B cell (primary cell): ENCODE results near the gene NPM3. TPM values are rescaled to one million over a fixed set of nuclear protein-coding genes. Genes with fewer than 3 reads are reported as not detected.
"Not testable (repeated sequence)": the region's sequence is repeated elsewhere in the genome, so short reads cannot be mapped to it uniquely, and the experiment has no call there.

Source experiments
- ATAC-seq: fragments of 200-7000 bp; cut with Tn5 transposase; one replicate; pipeline ENCODE4 v1.10.0; 2021; ENCODE audit warnings: low read depth, mild to moderate bottlenecking, moderate number of reproducible peaks, moderate library complexity
- CTCF ChIA-PET: fragments of 350-600 bp; sonication (Branson Sonifier 250); formaldehyde crosslinking; loops from one replicate; lab custom pipeline; 2021; ENCODE audit warnings: antibody characterized with exemption, inconsistent platforms; lab: Charles Lee
- POLR2A ChIA-PET: fragments of 350-600 bp; sonication (Branson Sonifier 250); formaldehyde crosslinking; loops from one replicate; lab custom pipeline; 2021; ENCODE audit warnings: antibody characterized with exemption; lab: Charles Lee
- DNase-seq: peaks from one replicate; pipeline ENCODE4 v3.0.0; 2013
- H2AFZ ChIP-seq: 2 replicates; pipeline ENCODE4 v1.6.1; 2012; ENCODE audit warnings: mild to moderate bottlenecking, low read depth, low read length; ENCODE audit not compliant: insufficient read depth, poor library complexity, severe bottlenecking
- H3K27ac ChIP-seq, 2 donors: 1 replicate in 1 of 2; 2 replicates in 1 of 2; pipeline ENCODE4 v1.5.1; 2012 to 2013; ENCODE audit warnings: low read length in 2 of 2, mild to moderate bottlenecking in 2 of 2, moderate library complexity in 1 of 2
- H3K27me3 ChIP-seq, 4 experiments: fragments of 200-600 bp in 1 of 4; sonication (generic) in 1 of 4; replicated peaks in 1 of 4; 1 replicate in 2 of 4; 2 replicates in 2 of 4; pipeline versions ENCODE4 v1.6.1 to v1.7.0; 2013 to 2016; ENCODE audit warnings: low read length in 3 of 4, mild to moderate bottlenecking in 2 of 4, mixed read lengths in 1 of 4, moderate library complexity in 1 of 4; ENCODE audit not compliant: insufficient read depth in 4 of 4, control insufficient read depth in 3 of 4; ENCODE audit errors: control extremely low read depth in 1 of 4
- H3K36me3 ChIP-seq, 2 experiments: replicated peaks in 1 of 2; 1 replicate in 1 of 2; 2 replicates in 1 of 2; pipeline versions ENCODE4 v1.6.1 to v1.7.1; 2013; ENCODE audit warnings: low read length in 1 of 2; ENCODE audit not compliant: insufficient read depth in 2 of 2, control insufficient read depth in 1 of 2; ENCODE audit errors: control extremely low read depth in 1 of 2, extremely low read depth in 1 of 2
- H3K4me1 ChIP-seq, 2 donors: fragments of 200-600 bp in 1 of 2; sonication (generic) in 1 of 2; 1 replicate in 1 of 2; 2 replicates in 1 of 2; pipeline versions ENCODE4 v1.5.1 to v1.6.1; 2013 to 2017; ENCODE audit warnings: low read length in 2 of 2; ENCODE audit not compliant: control insufficient read depth in 2 of 2, insufficient read depth in 2 of 2
- H3K4me2 ChIP-seq: replicated peaks from 2 replicates; pipeline ENCODE3; 2012; ENCODE audit warnings: mild to moderate bottlenecking, low read depth, low read length; ENCODE audit not compliant: poor library complexity, severe bottlenecking
- H3K4me3 ChIP-seq, 5 experiments: fragments of 200-600 bp in 1 of 5; sonication (generic) in 1 of 5; 1 replicate in 3 of 5; 2 replicates in 2 of 5; pipeline versions ENCODE4 v1.5.1 to v1.7.0; 2011 to 2016; ENCODE audit warnings: low read length in 4 of 5, mild to moderate bottlenecking in 4 of 5, low read depth in 2 of 5, control low read depth in 1 of 5, moderate library complexity in 1 of 5; ENCODE audit not compliant: insufficient read depth in 1 of 5; ENCODE audit errors: control extremely low read depth in 1 of 5, extremely low read depth in 1 of 5
- H3K79me2 ChIP-seq: fragments of 200-600 bp; sonication (generic); one replicate; pipeline ENCODE4 v1.6.0; 2016; ENCODE audit warnings: low read length; ENCODE audit not compliant: control insufficient read depth, insufficient read depth
- H3K9ac ChIP-seq: fragments of 200-600 bp; sonication (generic); 2 replicates; pipeline ENCODE4 v1.6.1; 2017; ENCODE audit warnings: mild to moderate bottlenecking, low read length, moderate library complexity
- H3K9me3 ChIP-seq, 3 donors: one replicate each; pipeline versions ENCODE4 v1.6.1 to v1.7.1; 2013; ENCODE audit warnings: low read length in 2 of 3; ENCODE audit not compliant: control insufficient read depth in 2 of 3, insufficient read depth in 1 of 3; ENCODE audit errors: control extremely low read depth in 1 of 3
- H4K20me1 ChIP-seq: 2 replicates; pipeline ENCODE4 v1.6.0; 2012; ENCODE audit warnings: mild to moderate bottlenecking, low read length; ENCODE audit not compliant: insufficient read depth, control insufficient read depth, poor library complexity, severe bottlenecking
- H3K27ac Mint-ChIP-seq: one replicate; pipeline ENCODE4 v1.8.0; 2021; ENCODE audit warnings: mixed read lengths
- H3K27me3 Mint-ChIP-seq: one replicate; pipeline ENCODE4 v1.8.0; 2021; ENCODE audit warnings: mixed read lengths
- H3K4me1 Mint-ChIP-seq: one replicate; pipeline ENCODE4 v1.8.0; 2021; ENCODE audit warnings: mixed read lengths
- H3K4me3 Mint-ChIP-seq: one replicate; pipeline ENCODE4 v1.8.0; 2021; ENCODE audit warnings: mixed read lengths
- H3K9me3 Mint-ChIP-seq: one replicate; pipeline ENCODE4 v1.8.0; 2022; ENCODE audit warnings: mixed read lengths; ENCODE audit not compliant: insufficient read depth
- EZH2 ChIP-seq: IDR thresholded peaks from 2 replicates; pipeline ENCODE4 v1.6.1; 2012; ENCODE audit warnings: borderline replicate concordance, low read depth, mild to moderate bottlenecking, moderate library complexity, low read length; ENCODE audit not compliant: insufficient read depth, poor library complexity, severe bottlenecking
- WGBS: methylation state at CpG from one replicate; pipeline ENCODE4 v1.1.5; 2013; ENCODE audit warnings: missing lambda C conversion rate; ENCODE audit not compliant: insufficient coverage; 5-methylcytosine and 5-hydroxymethylcytosine counted together
- intact Hi-C: fragments of 100-400 bp; cut with micrococcal nuclease; formaldehyde crosslinking; loops from one replicate; pipeline ENCODE4 v1.10.0; 2022
- polyA plus RNA-seq: library from polyadenylated mRNA; depleted of rRNA; stranded (reverse); fragments of >200 nt; gene quantifications from 2 replicates; pipeline ENCODE4 v1.2.3, GENCODE V29; 2012
- total RNA-seq, 2 donors: library from RNA; stranded (reverse); fragments of 120-200 nt in 1 of 2; gene quantifications; 1 replicate in 1 of 2; 2 replicates in 1 of 2; pipeline versions ENCODE4 v1.2.3 to v1.2.4, GENCODE V29; 2013 to 2022
- TF ChIP-seq, protein P1 (sequence below): fragments of 200-600 bp; IDR thresholded peaks from one replicate; pipeline ENCODE4 v1.8.0; 2022; ENCODE audit warnings: antibody characterized with exemption, mild to moderate bottlenecking

NPM3 gene
- total and polyA plus RNA-seq, 2 donors (not counting 1 experiment from before 2014, with no cell fraction given): 7.7 to 13.5 TPM

DNA sequence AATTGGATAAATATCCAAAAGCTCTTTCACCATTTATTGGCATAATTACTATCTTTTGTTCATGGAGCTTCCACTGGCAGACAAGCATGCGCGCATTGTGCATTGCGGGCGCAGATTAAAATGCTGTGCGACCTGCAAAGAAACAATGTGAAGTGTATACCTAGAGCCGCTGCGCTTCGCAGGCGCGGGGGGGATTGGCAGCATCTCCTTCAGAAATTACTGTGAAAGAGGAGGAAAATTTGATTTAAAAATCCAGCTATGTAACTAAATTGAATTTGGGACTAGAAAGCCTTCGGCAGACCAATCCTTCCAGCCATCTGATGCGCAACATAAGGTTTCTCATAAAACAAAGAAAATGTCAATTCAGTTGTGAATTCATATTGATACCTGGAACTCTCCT, 10.3 kb upstream of the NPM3 start:
- CTCF ChIA-PET: interaction anchor here (0.6 kb wide), 1 partner anchor 10 kb away, joined by 3 read pairs; no protein-coding TSS in a partner anchor
- Histone ChIP-seq H3K9ac (no peak overlapping the region), H4K20me1 (peaks cover 83% of the 10 kb centered on the region), H3K36me3 (peaks cover 5 to 84% of the 10 kb centered on the region in 2 experiments), H3K4me3 (no peak overlapping the region), H3K4me1 (no peaks in the 10 kb centered on the region), H3K79me2 (peaks cover 33% of the 10 kb centered on the region), H3K27me3 (no peaks in the 10 kb centered on the region), H2AFZ (no peak overlapping the region), H3K9me3 (no peaks in the 10 kb centered on the region), H3K27ac (no peak overlapping the region), H3K4me2 (no peak overlapping the region)
- POLR2A ChIA-PET: interaction anchor here (0.6 kb wide), 1 partner anchor 227 kb away, joined by 12 read pairs; no protein-coding TSS in a partner anchor
- intact Hi-C loops: no loop called here
- ATAC-seq (no peak), DNase-seq (no peak)
- TF ChIP-seq, protein P1, sequence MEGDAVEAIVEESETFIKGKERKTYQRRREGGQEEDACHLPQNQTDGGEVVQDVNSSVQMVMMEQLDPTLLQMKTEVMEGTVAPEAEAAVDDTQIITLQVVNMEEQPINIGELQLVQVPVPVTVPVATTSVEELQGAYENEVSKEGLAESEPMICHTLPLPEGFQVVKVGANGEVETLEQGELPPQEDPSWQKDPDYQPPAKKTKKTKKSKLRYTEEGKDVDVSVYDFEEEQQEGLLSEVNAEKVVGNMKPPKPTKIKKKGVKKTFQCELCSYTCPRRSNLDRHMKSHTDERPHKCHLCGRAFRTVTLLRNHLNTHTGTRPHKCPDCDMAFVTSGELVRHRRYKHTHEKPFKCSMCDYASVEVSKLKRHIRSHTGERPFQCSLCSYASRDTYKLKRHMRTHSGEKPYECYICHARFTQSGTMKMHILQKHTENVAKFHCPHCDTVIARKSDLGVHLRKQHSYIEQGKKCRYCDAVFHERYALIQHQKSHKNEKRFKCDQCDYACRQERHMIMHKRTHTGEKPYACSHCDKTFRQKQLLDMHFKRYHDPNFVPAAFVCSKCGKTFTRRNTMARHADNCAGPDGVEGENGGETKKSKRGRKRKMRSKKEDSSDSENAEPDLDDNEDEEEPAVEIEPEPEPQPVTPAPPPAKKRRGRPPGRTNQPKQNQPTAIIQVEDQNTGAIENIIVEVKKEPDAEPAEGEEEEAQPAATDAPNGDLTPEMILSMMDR: no peak
- TF ChIP-seq EZH2: no peak
- no peak overlapping the region for H3K27ac Mint-ChIP-seq
- no peaks in the 10 kb centered on the region for H3K4me1 Mint-ChIP-seq
- H3K4me3 Mint-ChIP-seq: no peak overlapping the region
- H3K9me3 Mint-ChIP-seq: no peaks in the 10 kb centered on the region
- no peaks in the 10 kb centered on the region for H3K27me3 Mint-ChIP-seq
- WGBS: 99% methylated on average over 10 of the region's 12 CpGs

DNA sequence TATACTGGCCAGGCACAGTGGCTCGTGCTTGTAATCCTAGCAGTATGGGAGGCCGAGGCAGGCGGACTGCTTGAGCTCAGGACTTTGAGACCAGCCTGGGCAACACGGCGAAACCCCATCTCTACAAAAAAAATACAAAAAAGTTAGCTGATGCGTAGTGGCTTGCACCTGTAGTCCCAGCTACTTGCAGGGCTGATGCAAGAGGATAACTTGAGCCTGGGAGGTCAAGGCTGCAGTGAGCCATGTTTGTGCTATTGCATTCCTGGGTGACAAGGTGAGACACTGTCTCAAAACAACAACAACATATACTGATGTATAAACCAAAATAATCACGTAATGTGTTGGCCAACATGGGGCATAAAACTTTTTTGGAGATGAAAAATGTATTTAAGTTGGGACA, 6.4 kb upstream of the NPM3 start:
- Histone ChIP-seq H3K36me3 (peaks cover 3 to 91% of the 10 kb centered on the region in 2 experiments), H3K79me2 (peaks cover 11% of the 10 kb centered on the region), H3K4me1 (no peaks in the 10 kb centered on the region), H3K4me3 (no peak overlapping the region), H4K20me1 (peaks cover 70% of the 10 kb centered on the region), H3K4me2 (no peak overlapping the region), H3K27me3 (no peaks in the 10 kb centered on the region), H3K9ac (no peak overlapping the region), H3K27ac (no peak overlapping the region), H2AFZ (no peak overlapping the region), H3K9me3 (no peaks in the 10 kb centered on the region)
- intact Hi-C loops: no loop called here
- 100% methylated on average over 6 of the region's 7 CpGs for WGBS
- TF ChIP-seq EZH2: no peak
- TF ChIP-seq, protein P1: no peak
- Mint-ChIP-seq H3K27ac (no peak overlapping the region), H3K4me3 (no peak overlapping the region), H3K9me3 (no peaks in the 10 kb centered on the region), H3K27me3 (no peaks in the 10 kb centered on the region), H3K4me1 (peaks cover 4% of the 10 kb centered on the region)
- ChIA-PET CTCF (interaction anchor here (1.0 kb wide), 1 partner anchor 9 kb away, joined by 7 read pairs; no protein-coding TSS in a partner anchor), POLR2A (interaction anchor here (0.5 to 0.7 kb wide), 2 partner anchors 8 to 470 kb away, joined by 3 to 4 read pairs; no protein-coding TSS in a partner anchor)
- DNase-seq: no peak
- no peak for ATAC-seq

DNA sequence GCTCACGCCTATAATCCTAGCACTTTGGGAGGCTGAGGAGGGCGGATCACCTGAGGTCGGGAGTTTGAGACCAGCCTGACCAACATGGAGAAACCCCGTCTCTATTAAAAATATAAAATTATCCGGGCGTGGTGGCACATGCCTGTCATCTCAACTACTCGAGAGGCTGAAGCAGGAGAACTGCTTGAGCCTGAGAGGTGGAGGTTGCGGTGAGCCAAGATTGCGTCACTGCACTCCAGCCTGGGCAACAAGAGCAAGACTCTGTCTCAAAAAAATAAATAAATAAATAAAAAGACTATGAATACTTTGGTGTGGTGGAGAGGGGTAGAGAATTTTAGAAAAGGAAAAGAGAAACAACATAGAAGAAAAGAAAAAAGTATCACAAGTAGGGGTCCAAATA, 6.0 kb upstream of the NPM3 start:
- H3K27ac ChIP-seq, H3K27me3 Mint-ChIP-seq, H3K4me3 Mint-ChIP-seq, H2AFZ ChIP-seq, H3K4me2 ChIP-seq, H3K9me3 ChIP-seq, H3K4me3 ChIP-seq, POLR2A ChIA-PET, H3K4me1 ChIP-seq, H3K27me3 ChIP-seq, ATAC-seq, H3K27ac Mint-ChIP-seq, H3K9me3 Mint-ChIP-seq, DNase-seq, H3K4me1 Mint-ChIP-seq, H3K9ac ChIP-seq, intact Hi-C loops: not testable (repeated sequence)
- peaks cover 2 to 90% of the 10 kb centered on the region in 2 experiments for H3K36me3 ChIP-seq
- WGBS: no CpG with 5 or more reads among the region's 9 CpGs
- H4K20me1 ChIP-seq: peaks cover 70% of the 10 kb centered on the region
- peaks cover 11% of the 10 kb centered on the region for H3K79me2 ChIP-seq
- CTCF ChIA-PET: interaction anchor here (1.0 kb wide), 1 partner anchor 29 kb away, joined by 3 read pairs; the partner anchor contains the start of gene OGA
